C4-2B (cell line): ENCODE data around the gene CD226.

Source experiments
- ZFX ChIP-seq: fragments of 450-650 bp; IDR thresholded peaks from 2 replicates; pipeline ENCODE4 v1.6.1; 2017
- TF ChIP-seq, protein P1 (sequence below): fragments of 450-650 bp; conservative IDR thresholded peaks from 2 replicates; pipeline ENCODE4 v1.5.1; 2017; ENCODE audit warnings: mild to moderate bottlenecking

GRCh38 chr18:69813559-69813958, 134.1 kb downstream of the CD226 start:
- TF ChIP-seq, protein P1, sequence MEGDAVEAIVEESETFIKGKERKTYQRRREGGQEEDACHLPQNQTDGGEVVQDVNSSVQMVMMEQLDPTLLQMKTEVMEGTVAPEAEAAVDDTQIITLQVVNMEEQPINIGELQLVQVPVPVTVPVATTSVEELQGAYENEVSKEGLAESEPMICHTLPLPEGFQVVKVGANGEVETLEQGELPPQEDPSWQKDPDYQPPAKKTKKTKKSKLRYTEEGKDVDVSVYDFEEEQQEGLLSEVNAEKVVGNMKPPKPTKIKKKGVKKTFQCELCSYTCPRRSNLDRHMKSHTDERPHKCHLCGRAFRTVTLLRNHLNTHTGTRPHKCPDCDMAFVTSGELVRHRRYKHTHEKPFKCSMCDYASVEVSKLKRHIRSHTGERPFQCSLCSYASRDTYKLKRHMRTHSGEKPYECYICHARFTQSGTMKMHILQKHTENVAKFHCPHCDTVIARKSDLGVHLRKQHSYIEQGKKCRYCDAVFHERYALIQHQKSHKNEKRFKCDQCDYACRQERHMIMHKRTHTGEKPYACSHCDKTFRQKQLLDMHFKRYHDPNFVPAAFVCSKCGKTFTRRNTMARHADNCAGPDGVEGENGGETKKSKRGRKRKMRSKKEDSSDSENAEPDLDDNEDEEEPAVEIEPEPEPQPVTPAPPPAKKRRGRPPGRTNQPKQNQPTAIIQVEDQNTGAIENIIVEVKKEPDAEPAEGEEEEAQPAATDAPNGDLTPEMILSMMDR: no peak
- TF ChIP-seq ZFX: no peak
